RWPE1 (cell line): ENCODE measurements around the gene RFTN1.

Source experiments
- CTCF ChIA-PET: fragments of 350-600 bp; sonication (Branson Sonifier 250); formaldehyde crosslinking; extraction: SDS; loops from one replicate; lab custom pipeline; 2021; lab: Yijun Ruan, JAX
- POLR2A ChIA-PET: fragments of 400-600 bp; formaldehyde crosslinking; extraction: SDS; loops from one replicate; lab custom pipeline; 2020; ENCODE audit warnings: antibody characterized with exemption; ENCODE audit not compliant: low non-redundant PET; lab: Yijun Ruan, JAX
- DNase-seq: peaks from one replicate; pipeline ENCODE4 v3.0.0; 2012; ENCODE audit warnings: low spot score
- H3K27ac ChIP-seq: fragments of 450-650 bp; 2 replicates; pipeline ENCODE4 v1.5.1; 2017
- TF ChIP-seq, protein P1 (sequence below): fragments of 450-650 bp; conservative IDR thresholded peaks from 2 replicates; pipeline ENCODE4 v1.5.1; 2017; ENCODE audit warnings: low read depth, mild to moderate bottlenecking

RFTN1 gene

DNA sequence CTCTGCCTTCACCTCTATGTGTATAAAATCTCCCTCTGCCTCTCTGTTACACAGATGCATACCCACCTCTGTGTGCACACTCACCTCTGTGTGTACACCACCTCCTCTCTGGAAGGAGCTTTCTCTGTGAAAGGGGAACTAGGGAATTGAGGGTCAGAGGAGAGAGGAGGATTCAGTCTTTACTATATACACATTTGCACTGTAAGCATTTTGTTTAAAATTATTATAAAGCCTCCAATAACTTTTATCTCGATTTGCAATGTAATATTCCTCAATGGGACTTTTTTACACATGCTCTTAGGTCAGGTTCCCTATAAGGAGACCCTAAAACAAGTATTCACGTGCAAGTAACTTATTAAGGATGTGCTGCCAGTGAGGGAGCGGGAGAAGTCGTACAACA lies 166.0 kb downstream of the RFTN1 start:
- no peak for DNase-seq
- TF ChIP-seq, protein P1, sequence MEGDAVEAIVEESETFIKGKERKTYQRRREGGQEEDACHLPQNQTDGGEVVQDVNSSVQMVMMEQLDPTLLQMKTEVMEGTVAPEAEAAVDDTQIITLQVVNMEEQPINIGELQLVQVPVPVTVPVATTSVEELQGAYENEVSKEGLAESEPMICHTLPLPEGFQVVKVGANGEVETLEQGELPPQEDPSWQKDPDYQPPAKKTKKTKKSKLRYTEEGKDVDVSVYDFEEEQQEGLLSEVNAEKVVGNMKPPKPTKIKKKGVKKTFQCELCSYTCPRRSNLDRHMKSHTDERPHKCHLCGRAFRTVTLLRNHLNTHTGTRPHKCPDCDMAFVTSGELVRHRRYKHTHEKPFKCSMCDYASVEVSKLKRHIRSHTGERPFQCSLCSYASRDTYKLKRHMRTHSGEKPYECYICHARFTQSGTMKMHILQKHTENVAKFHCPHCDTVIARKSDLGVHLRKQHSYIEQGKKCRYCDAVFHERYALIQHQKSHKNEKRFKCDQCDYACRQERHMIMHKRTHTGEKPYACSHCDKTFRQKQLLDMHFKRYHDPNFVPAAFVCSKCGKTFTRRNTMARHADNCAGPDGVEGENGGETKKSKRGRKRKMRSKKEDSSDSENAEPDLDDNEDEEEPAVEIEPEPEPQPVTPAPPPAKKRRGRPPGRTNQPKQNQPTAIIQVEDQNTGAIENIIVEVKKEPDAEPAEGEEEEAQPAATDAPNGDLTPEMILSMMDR = no peak
- CTCF ChIA-PET = no interaction called here
- no peak overlapping the region for H3K27ac ChIP-seq
- POLR2A ChIA-PET = no interaction called here

DNA sequence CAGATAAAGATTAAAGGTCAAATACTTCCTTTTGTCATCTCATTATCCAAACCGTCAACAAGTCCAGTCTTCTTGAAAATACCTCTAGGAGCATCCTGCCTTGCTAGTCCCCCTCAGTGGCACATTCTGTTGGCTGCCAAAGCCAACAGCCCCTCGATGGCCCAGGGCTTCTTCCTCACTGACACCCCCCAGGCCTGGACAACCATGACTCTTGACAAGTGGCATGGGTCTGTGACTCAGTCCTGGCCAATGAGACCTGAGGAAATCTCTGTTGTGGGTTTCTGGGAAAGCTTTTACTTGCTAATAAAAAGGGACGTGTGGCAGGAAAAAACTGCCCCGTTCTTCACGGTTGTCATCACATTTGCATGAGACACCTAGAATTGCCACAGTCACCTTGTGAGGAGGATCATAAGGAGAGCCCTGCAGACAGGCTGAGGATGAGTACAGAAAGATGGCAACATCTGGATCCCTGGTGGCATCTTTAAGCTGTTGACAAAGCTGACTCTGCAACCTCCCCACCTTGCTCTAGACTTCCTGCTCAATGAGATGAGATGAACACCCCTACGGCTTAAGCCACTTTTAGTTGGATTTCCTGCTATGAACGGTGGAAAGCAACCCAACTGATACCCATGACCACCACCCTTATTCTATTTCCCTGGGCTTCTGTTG lies 167.0 kb downstream of the RFTN1 start:
- POLR2A ChIA-PET = no interaction called here
- TF ChIP-seq, protein P1 = no peak
- CTCF ChIA-PET = no interaction called here
- H3K27ac ChIP-seq = no peak overlapping the region
- DNase-seq = no peak

GRCh38 chr3:16343101-16343500 lies 170.4 kb downstream of the RFTN1 start:
- ChIA-PET POLR2A (no interaction called here), CTCF (no interaction called here)
- H3K27ac ChIP-seq = no peak overlapping the region
- DNase-seq = no peak
- TF ChIP-seq, protein P1 = no peak

- POLR2A ChIA-PET = no interaction called here
- CTCF ChIA-PET = no interaction called here
- TF ChIP-seq, protein P1 = no peak
- peak; percentile 35 for DNase-seq
- H3K27ac ChIP-seq = no peak overlapping the region
These were observed 174.5 kb downstream of the RFTN1 start for GRCh38 chr3:16338999-16339398.

GRCh38 chr3:16337856-16338540 lies 175.5 kb downstream of the RFTN1 start:
- TF ChIP-seq, protein P1 = no peak
- ChIA-PET CTCF (no interaction called here), POLR2A (no interaction called here)
- no peak for DNase-seq
- H3K27ac ChIP-seq = no peak overlapping the region

DNA sequence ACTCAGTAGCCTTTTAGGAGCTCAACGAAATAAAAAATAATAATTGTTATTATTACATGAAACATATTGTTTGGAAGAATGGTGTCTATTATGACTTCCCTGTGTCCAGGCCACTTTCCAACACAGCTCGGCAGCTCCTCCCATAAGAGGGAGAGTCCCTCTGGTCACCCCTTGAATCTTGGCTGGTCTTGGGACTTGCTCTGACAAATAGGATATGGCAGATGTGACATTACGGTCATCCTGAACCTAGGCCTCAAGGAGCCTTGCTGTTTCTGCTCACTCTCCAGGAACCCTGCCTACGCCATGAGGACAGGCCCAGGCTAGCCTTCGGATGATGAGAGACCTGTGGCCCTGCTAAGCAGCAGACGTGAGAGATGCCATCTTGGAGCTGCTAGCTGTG lies 176.7 kb downstream of the RFTN1 start:
- ChIA-PET CTCF (interaction anchor here (0.5 kb wide), 1 partner anchor 46 kb away, joined by 3 read pairs; no protein-coding TSS in a partner anchor), POLR2A (no interaction called here)
- H3K27ac ChIP-seq = no peak overlapping the region
- no peak for DNase-seq
- TF ChIP-seq, protein P1 = no peak
